Upper lobe of left lung (tissue), 4 donors: ENCODE measurements around the gene UNC13B.

Source experiments
- EP300 ChIP-seq, 4 donors: sonication (generic); formaldehyde crosslinking; IDR thresholded peaks; one replicate each; pipeline ENCODE4 v1.5.1; 2017; ENCODE audit warnings: antibody characterized with exemption in 4 of 4, control low read depth in 2 of 4
- POLR2A ChIP-seq, 4 donors: fragments of 450-650 bp; IDR thresholded peaks; one replicate each; pipeline ENCODE4 v1.5.1; 2016 to 2017; ENCODE audit warnings: antibody characterized with exemption in 4 of 4, mild to moderate bottlenecking in 2 of 4
- POLR2AphosphoS5 ChIP-seq, 2 donors: sonication (generic); formaldehyde crosslinking; IDR thresholded peaks; one replicate each; pipeline ENCODE4 v1.5.1; 2017; ENCODE audit warnings: antibody characterized with exemption in 2 of 2
- TF ChIP-seq, protein P1 (sequence below), 6 experiments: fragments of 450-650 bp in 4 of 6; fragments of 200-600 bp in 2 of 6; sonication (generic) in 2 of 6; IDR thresholded peaks; one replicate each; pipeline ENCODE4 v1.5.1; 2016 to 2019; ENCODE audit warnings: antibody characterized with exemption in 6 of 6

DNA sequence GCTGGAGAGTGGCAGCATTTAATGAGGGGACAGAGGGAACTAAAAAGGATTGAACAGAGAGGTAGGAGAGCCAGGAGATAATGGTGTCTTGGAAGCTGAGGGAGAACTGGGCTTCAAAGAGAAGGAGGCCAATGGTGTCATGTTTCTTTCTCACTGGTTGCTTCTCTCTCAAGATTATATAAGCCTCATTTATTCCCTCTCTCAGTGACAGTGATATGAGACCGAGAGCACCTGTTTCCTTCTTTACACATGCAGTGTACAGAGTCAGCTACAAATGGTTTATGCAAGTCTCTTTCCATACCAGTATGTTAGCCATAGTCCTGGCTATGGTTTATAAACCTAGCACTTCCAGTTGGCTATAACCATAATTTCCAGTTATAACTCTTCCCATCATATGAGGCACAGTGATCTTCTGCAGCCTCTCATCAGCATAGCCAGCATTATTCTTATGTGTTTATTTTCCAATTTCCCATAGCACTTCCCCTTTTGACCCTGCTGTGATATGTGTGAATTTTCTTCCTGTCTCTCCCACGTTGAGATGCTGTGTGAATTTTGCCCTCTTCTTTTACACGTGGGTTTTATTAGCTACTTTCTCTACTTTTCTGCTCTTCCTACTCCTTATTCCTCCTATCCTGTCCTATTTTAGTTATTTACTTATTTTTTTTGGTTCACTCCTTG, 71.2 kb downstream of the UNC13B start:
- TF ChIP-seq, protein P1, sequence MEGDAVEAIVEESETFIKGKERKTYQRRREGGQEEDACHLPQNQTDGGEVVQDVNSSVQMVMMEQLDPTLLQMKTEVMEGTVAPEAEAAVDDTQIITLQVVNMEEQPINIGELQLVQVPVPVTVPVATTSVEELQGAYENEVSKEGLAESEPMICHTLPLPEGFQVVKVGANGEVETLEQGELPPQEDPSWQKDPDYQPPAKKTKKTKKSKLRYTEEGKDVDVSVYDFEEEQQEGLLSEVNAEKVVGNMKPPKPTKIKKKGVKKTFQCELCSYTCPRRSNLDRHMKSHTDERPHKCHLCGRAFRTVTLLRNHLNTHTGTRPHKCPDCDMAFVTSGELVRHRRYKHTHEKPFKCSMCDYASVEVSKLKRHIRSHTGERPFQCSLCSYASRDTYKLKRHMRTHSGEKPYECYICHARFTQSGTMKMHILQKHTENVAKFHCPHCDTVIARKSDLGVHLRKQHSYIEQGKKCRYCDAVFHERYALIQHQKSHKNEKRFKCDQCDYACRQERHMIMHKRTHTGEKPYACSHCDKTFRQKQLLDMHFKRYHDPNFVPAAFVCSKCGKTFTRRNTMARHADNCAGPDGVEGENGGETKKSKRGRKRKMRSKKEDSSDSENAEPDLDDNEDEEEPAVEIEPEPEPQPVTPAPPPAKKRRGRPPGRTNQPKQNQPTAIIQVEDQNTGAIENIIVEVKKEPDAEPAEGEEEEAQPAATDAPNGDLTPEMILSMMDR (IDR thresholded peaks at IDR 0.05), result no peak
- TF ChIP-seq POLR2A (IDR thresholded peaks at IDR 0.05) (no peak), EP300 (IDR thresholded peaks at IDR 0.05) (no peak), POLR2AphosphoS5 (IDR thresholded peaks at IDR 0.05) (no peak)
